T-cell (primary cell): Measurements from ENCODE around the gene ANKFN1. TPM values are rescaled to one million over a fixed set of nuclear protein-coding genes. Genes with fewer than 3 reads are reported as not detected.

ENCODE experiments used
- ATAC-seq, 4 experiments: fragments of 200-7000 bp in 3 of 4; fragments of 150-1000 bp in 1 of 4; cut with Tn5 transposase; replicated peaks in 1 of 4; 1 replicate in 3 of 4; 2 replicates in 1 of 4; pipeline ENCODE4 v1.10.0; 2021; ENCODE audit warnings: moderate library complexity in 3 of 4, mild to moderate bottlenecking in 2 of 4, moderate number of reproducible peaks in 1 of 4
- CTCF ChIA-PET, 2 donors: fragments of 300-600 bp; sonication (Branson Sonifier 250); formaldehyde crosslinking; loops; one replicate each; lab custom pipeline; 2022; ENCODE audit warnings: antibody characterized with exemption in 2 of 2; lab: Charles Lee
- POLR2A ChIA-PET, 2 donors: fragments of 300-600 bp; sonication (Branson Sonifier 250); formaldehyde crosslinking; loops; one replicate each; lab custom pipeline; 2022; ENCODE audit warnings: antibody characterized with exemption in 2 of 2; lab: Charles Lee
- DNase-seq, 35 experiments: peaks; one replicate each; pipeline versions ENCODE4 v3.0.0 to v3.0.0-alpha.2; 2013 to 2023
- H3K27ac ChIP-seq: one replicate; pipeline ENCODE4 v1.5.1; 2013; ENCODE audit warnings: low read length
- H3K27me3 ChIP-seq, 2 experiments: replicated peaks in 1 of 2; 1 replicate in 1 of 2; 2 replicates in 1 of 2; pipeline versions ENCODE4 v1.6.1 to v1.7.0; 2013; ENCODE audit warnings: low read length in 1 of 2, mixed read lengths in 1 of 2; ENCODE audit not compliant: control insufficient read depth in 2 of 2, insufficient read depth in 2 of 2; ENCODE audit errors: extremely low read depth in 1 of 2
- H3K36me3 ChIP-seq, 2 donors: 1 replicate in 1 of 2; 2 replicates in 1 of 2; pipeline versions ENCODE4 v1.6.1 to v1.7.0; 2013; ENCODE audit warnings: low read length in 1 of 2; ENCODE audit not compliant: control insufficient read depth in 2 of 2, insufficient read depth in 1 of 2; ENCODE audit errors: extremely low read depth in 1 of 2
- H3K4me1 ChIP-seq, 2 experiments: 1 replicate in 1 of 2; 2 replicates in 1 of 2; pipeline versions ENCODE4 v1.6.1 to v1.7.0; 2013; ENCODE audit warnings: low read length in 2 of 2, mixed read lengths in 1 of 2; ENCODE audit not compliant: insufficient read depth in 2 of 2, control insufficient read depth in 1 of 2; ENCODE audit errors: extremely low read depth in 1 of 2
- H3K4me3 ChIP-seq, 2 donors: 1 replicate in 1 of 2; 2 replicates in 1 of 2; pipeline versions ENCODE4 v1.5.1 to v1.7.0; 2013; ENCODE audit warnings: mild to moderate bottlenecking in 2 of 2, low read length in 1 of 2, moderate library complexity in 1 of 2; ENCODE audit not compliant: control insufficient read depth in 1 of 2; ENCODE audit errors: extremely low read depth in 1 of 2
- H3K9me3 ChIP-seq: 2 replicates; pipeline ENCODE4 v1.7.0; 2013
- H3K27ac Mint-ChIP-seq, 2 donors: one replicate each; pipeline ENCODE4 v1.8.0; 2020 to 2021; ENCODE audit warnings: mild to moderate bottlenecking in 2 of 2, mixed read lengths in 2 of 2
- H3K27me3 Mint-ChIP-seq, 2 donors: one replicate each; pipeline ENCODE4 v1.8.0; 2021 to 2022; ENCODE audit warnings: mixed read lengths in 2 of 2
- H3K36me3 Mint-ChIP-seq: one replicate; pipeline ENCODE4 v1.8.0; 2021; ENCODE audit warnings: mixed read lengths
- H3K4me1 Mint-ChIP-seq, 3 donors: one replicate each; pipeline ENCODE4 v1.8.0; 2020 to 2022; ENCODE audit warnings: mixed read lengths in 3 of 3, mild to moderate bottlenecking in 1 of 3
- H3K4me3 Mint-ChIP-seq, 3 donors: one replicate each; pipeline ENCODE4 v1.8.0; 2020 to 2022; ENCODE audit warnings: mild to moderate bottlenecking in 3 of 3, mixed read lengths in 3 of 3, moderate library complexity in 3 of 3
- H3K9me3 Mint-ChIP-seq, 3 donors: one replicate each; pipeline ENCODE4 v1.8.0; 2020 to 2022; ENCODE audit warnings: mixed read lengths in 3 of 3
- WGBS: methylation state at CpG from one replicate; pipeline ENCODE4 v1.1.5; 2013; ENCODE audit warnings: missing lambda C conversion rate; ENCODE audit not compliant: insufficient coverage; 5-methylcytosine and 5-hydroxymethylcytosine counted together
- total RNA-seq, 35 experiments: library from RNA in 6 of 35; stranded (reverse) in 6 of 35; fragments of 120-200 nt in 1 of 35; gene quantifications; one replicate each; pipeline versions ENCODE4 v1.2.1 to v1.2.4 and lab custom pipeline; 2013 to 2026

The ANKFN1 gene
- total RNA-seq, 5 donors from 2014 or later (not counting 1 experiment from before 2014, with no cell fraction given), result not detected

- WGBS, result no CpG with 5 or more reads among the region's 2 CpGs
- Histone ChIP-seq H3K27ac (no peak overlapping the region), H3K4me3 (no peak overlapping the region), H3K9me3 (no peaks in the 10 kb centered on the region), H3K4me1 (peaks cover 0 to 10% of the 10 kb centered on the region in 2 experiments), H3K36me3 (no peaks in the 10 kb centered on the region), H3K27me3 (no peaks in the 10 kb centered on the region)
- no peak for DNase-seq
- Mint-ChIP-seq H3K36me3 (no peaks in the 10 kb centered on the region), H3K27ac (no peak overlapping the region), H3K4me3 (no peak overlapping the region), H3K27me3 (peaks cover 3 to 4% of the 10 kb centered on the region in 2 donors), H3K4me1 (peaks cover 5 to 14% (median 10%) of the 10 kb centered on the region in 3 donors), H3K9me3 (no peaks in the 10 kb centered on the region)
- ChIA-PET CTCF (no interaction called here), POLR2A (no interaction called here)
- no peak for ATAC-seq
Observed at GRCh38 chr17:56424005-56424404, 270.7 kb downstream of the ANKFN1 start.

DNA sequence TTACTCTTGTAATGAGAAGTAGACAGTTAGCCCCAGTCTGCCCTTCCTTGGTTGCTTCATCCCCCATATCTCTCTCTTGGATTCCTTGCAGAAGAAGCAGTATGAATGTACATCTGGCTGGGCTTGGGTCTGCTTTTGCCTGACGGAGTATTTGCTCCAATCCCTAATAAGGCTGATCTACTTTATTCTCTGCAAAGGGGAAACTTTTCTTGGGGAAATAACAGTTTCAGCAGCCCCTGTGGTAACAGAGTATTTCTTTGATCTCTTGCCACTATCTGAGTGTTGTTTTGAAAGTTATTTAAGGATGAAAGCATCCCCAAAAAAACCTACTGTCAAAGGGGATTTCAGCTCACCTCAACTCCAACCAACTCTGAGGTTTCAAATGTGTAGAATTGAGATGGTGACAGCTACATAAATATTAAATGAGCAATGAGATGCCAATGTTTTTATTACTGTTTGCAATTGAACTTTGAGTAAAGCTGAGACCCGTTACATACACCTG, 271.3 kb downstream of the ANKFN1 start:
- peaks cover 3 to 4% of the 10 kb centered on the region in 2 donors for H3K27me3 Mint-ChIP-seq
- WGBS, result no CpG with 5 or more reads among the region's 2 CpGs
- H3K4me1 Mint-ChIP-seq, result peaks cover 5 to 14% (median 10%) of the 10 kb centered on the region in 3 donors
- H3K4me3 Mint-ChIP-seq, result no peak overlapping the region
- Histone ChIP-seq H3K36me3 (no peaks in the 10 kb centered on the region), H3K9me3 (no peaks in the 10 kb centered on the region), H3K4me1 (peaks cover 0 to 10% of the 10 kb centered on the region in 2 experiments), H3K4me3 (no peak overlapping the region), H3K27me3 (no peaks in the 10 kb centered on the region), H3K27ac (no peak overlapping the region)
- no peaks in the 10 kb centered on the region for H3K9me3 Mint-ChIP-seq
- peak in 1 of 4 experiments; percentile 52 for ATAC-seq
- H3K27ac Mint-ChIP-seq, result no peak overlapping the region
- no peaks in the 10 kb centered on the region for H3K36me3 Mint-ChIP-seq
- CTCF ChIA-PET, result no interaction called here
- DNase-seq, result peak in 1 of 35 experiments; percentile 9
- POLR2A ChIA-PET, result no interaction called here

DNA sequence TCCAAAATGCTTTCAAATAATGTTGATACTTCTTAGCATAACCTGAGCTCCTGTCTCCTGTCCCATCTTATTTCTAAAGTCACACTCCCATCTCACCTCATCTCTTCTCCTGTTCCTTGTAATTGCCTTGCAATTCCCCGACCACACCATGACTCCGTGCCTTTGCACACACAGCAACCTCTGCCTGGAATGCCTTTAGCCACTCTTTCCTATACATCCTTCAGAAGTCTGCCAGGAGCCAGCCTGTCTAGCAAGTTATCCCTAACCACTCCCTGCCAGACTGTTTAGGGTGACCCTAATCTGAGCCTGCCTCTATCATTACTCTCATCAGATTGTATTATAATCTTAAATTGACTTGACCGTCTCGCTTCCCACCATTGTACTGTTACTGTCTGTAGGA, 272.2 kb downstream of the ANKFN1 start:
- Mint-ChIP-seq H3K9me3 (no peaks in the 10 kb centered on the region), H3K27me3 (peaks cover 3 to 4% of the 10 kb centered on the region in 2 donors), H3K36me3 (no peaks in the 10 kb centered on the region), H3K4me1 (peaks cover 5 to 14% (median 10%) of the 10 kb centered on the region in 3 donors), H3K27ac (no peak overlapping the region), H3K4me3 (no peak overlapping the region)
- Histone ChIP-seq H3K4me1 (peaks cover 0 to 10% of the 10 kb centered on the region in 2 experiments), H3K9me3 (no peaks in the 10 kb centered on the region), H3K27ac (no peak overlapping the region), H3K27me3 (no peaks in the 10 kb centered on the region), H3K36me3 (no peaks in the 10 kb centered on the region), H3K4me3 (no peak overlapping the region)
- ChIA-PET POLR2A (no interaction called here), CTCF (no interaction called here)
- no CpG with 5 or more reads among the region's 4 CpGs for WGBS
- ATAC-seq, result no peak
- DNase-seq, result no peak

- no peaks in the 10 kb centered on the region for H3K9me3 Mint-ChIP-seq
- no CpG with 5 or more reads among the region's 2 CpGs for WGBS
Observed at GRCh38 chr17:56426901-56427300, 273.6 kb downstream of the ANKFN1 start.

GRCh38 chr17:56431736-56432135, 278.5 kb downstream of the ANKFN1 start:
- WGBS, result 63% methylated on average over 1 of the region's 3 CpGs
- Histone ChIP-seq H3K27me3 (peaks cover 0 to 3% of the 10 kb centered on the region in 2 experiments), H3K27ac (no peak overlapping the region), H3K4me3 (no peak overlapping the region), H3K4me1 (no peaks in the 10 kb centered on the region), H3K9me3 (no peaks in the 10 kb centered on the region), H3K36me3 (no peaks in the 10 kb centered on the region)
- H3K4me3 Mint-ChIP-seq, result no peak overlapping the region
- H3K36me3 Mint-ChIP-seq, result no peaks in the 10 kb centered on the region
- CTCF ChIA-PET, result no interaction called here
- no peaks in the 10 kb centered on the region for H3K4me1 Mint-ChIP-seq
- peaks cover 4 to 9% of the 10 kb centered on the region in 2 donors for H3K27me3 Mint-ChIP-seq
- DNase-seq (no peak), ATAC-seq (no peak)
- no peak overlapping the region for H3K27ac Mint-ChIP-seq
- no peaks in the 10 kb centered on the region for H3K9me3 Mint-ChIP-seq
- POLR2A ChIA-PET, result no interaction called here

More at GRCh38 chr17:56426901-56427300, 273.6 kb downstream of the ANKFN1 start:
- no peak overlapping the region for H3K4me3 Mint-ChIP-seq
- H3K4me1 Mint-ChIP-seq, result peaks cover 5 to 14% (median 10%) of the 10 kb centered on the region in 3 donors
- ChIA-PET POLR2A (no interaction called here), CTCF (no interaction called here)
- peaks cover 0 to 10% of the 10 kb centered on the region in 2 experiments for H3K4me1 ChIP-seq
- no peaks in the 10 kb centered on the region for H3K9me3 ChIP-seq
- DNase-seq, result no peak
- H3K27me3 ChIP-seq, result no peaks in the 10 kb centered on the region
- no peak overlapping the region for H3K27ac Mint-ChIP-seq
- ATAC-seq, result no peak
- no peak overlapping the region for H3K27ac ChIP-seq
- no peaks in the 10 kb centered on the region for H3K36me3 Mint-ChIP-seq
- H3K27me3 Mint-ChIP-seq, result peaks cover 4% of the 10 kb centered on the region in 2 donors
- H3K36me3 ChIP-seq, result no peaks in the 10 kb centered on the region
- no peak overlapping the region for H3K4me3 ChIP-seq

GRCh38 chr17:56432443-56432842, 279.2 kb downstream of the ANKFN1 start:
- POLR2A ChIA-PET, result no interaction called here
- no peak for DNase-seq
- Histone ChIP-seq H3K36me3 (no peaks in the 10 kb centered on the region), H3K27ac (no peak overlapping the region), H3K4me3 (no peak overlapping the region), H3K27me3 (peaks cover 0 to 3% of the 10 kb centered on the region in 2 experiments), H3K4me1 (no peaks in the 10 kb centered on the region), H3K9me3 (no peaks in the 10 kb centered on the region)
- no peaks in the 10 kb centered on the region for H3K9me3 Mint-ChIP-seq
- CTCF ChIA-PET, result no interaction called here
- ATAC-seq, result no peak
- 94% methylated on average over 2 of the region's 4 CpGs for WGBS
- no peaks in the 10 kb centered on the region for H3K4me1 Mint-ChIP-seq
- H3K27ac Mint-ChIP-seq, result no peak overlapping the region
- no peak overlapping the region for H3K4me3 Mint-ChIP-seq
- peaks cover 4 to 8% of the 10 kb centered on the region in 2 donors for H3K27me3 Mint-ChIP-seq
- H3K36me3 Mint-ChIP-seq, result no peaks in the 10 kb centered on the region
